AG04450 (cell line): Measurements from ENCODE around the gene PACSIN1. TPM values are rescaled to one million over a fixed set of nuclear protein-coding genes. Genes with fewer than 3 reads are reported as not detected.

Experiments
- CTCF ChIA-PET: fragments of 300-600, 350-600 bp; formaldehyde crosslinking; extraction: SDS; loops from one replicate; lab custom pipeline; 2022; ENCODE audit warnings: antibody characterized with exemption, inconsistent platforms; lab: Charles Lee
- POLR2A ChIA-PET: fragments of 350-600 bp; formaldehyde crosslinking; extraction: SDS; loops from one replicate; lab custom pipeline; 2021; ENCODE audit warnings: antibody characterized with exemption, inconsistent platforms; lab: Yijun Ruan, JAX
- DNase-seq: peaks from one replicate; pipeline ENCODE4 v3.0.0-alpha.2; 2011; ENCODE audit warnings: low read depth, low spot score
- H3K27ac ChIP-seq: one replicate; pipeline ENCODE4 v1.5.1; 2012; ENCODE audit warnings: low read depth, low read length, control low read depth
- H3K27me3 ChIP-seq: one replicate; pipeline ENCODE4 v1.6.0; 2012; ENCODE audit warnings: low read length; ENCODE audit not compliant: control insufficient read depth, insufficient read depth
- H3K4me3 ChIP-seq: 2 replicates; pipeline ENCODE4 v1.5.1; 2011; ENCODE audit warnings: mild to moderate bottlenecking, low read depth, low read length, control low read depth
- H3K9me3 ChIP-seq: 2 replicates; pipeline ENCODE4 v1.5.1; 2012; ENCODE audit warnings: low read length; ENCODE audit not compliant: control insufficient read depth, insufficient read depth
- polyA plus RNA-seq: library from polyadenylated mRNA; depleted of rRNA; stranded (reverse); fragments of >200 nt; gene quantifications from 2 replicates; pipeline ENCODE4 v1.2.3, GENCODE V29; 2011
- TF ChIP-seq, protein P1 (sequence below): IDR thresholded peaks from 2 replicates; pipeline ENCODE4 v1.5.1; 2011; ENCODE audit warnings: low read depth, low read length, control low read depth, inconsistent platforms

PACSIN1 gene
- polyA plus RNA-seq, 1 experiment, result not detected

- POLR2A ChIA-PET, result no interaction called here
Measured at GRCh38 chr6:34462010-34462409, 3.9 kb upstream of the PACSIN1 start.

DNA sequence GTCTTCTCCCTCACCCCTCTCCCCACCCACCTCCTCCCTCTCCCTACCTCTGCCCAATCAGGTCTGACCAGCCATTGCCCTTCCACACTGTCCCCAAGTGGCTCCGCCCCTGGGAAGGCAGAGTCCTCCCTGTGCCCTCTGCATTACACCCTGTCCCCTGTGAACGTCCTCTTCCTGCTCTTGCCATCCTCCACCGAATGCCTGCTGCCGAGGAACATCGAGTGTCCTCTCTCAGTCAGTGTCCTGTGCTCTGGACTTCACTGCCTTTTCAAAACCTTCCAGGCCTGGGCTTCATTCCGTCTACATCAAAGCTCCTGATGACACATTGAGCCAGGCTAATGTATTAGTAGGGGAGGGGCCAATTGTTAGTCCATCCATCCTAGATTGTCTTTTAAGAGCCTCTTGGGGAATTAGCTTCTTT is 3.3 kb upstream of the PACSIN1 start:
- no peak for DNase-seq
- POLR2A ChIA-PET, result interaction anchor here (0.6 kb wide), 1 partner anchor 299 kb away, joined by 6 read pairs; no protein-coding TSS in a partner anchor
- H3K4me3 ChIP-seq, result no peak overlapping the region
- no peak overlapping the region for H3K27ac ChIP-seq
- peaks cover 4% of the 10 kb centered on the region; the same call in 1 of the 2 replicates for H3K9me3 ChIP-seq
- peaks cover 8% of the 10 kb centered on the region for H3K27me3 ChIP-seq
- CTCF ChIA-PET, result interaction anchor here (0.7 to 4.9 kb wide), 5 partner anchors 48 to 299 kb away, joined by 3 to 53 read pairs (median 3); no protein-coding TSS in a partner anchor
- TF ChIP-seq, protein P1, sequence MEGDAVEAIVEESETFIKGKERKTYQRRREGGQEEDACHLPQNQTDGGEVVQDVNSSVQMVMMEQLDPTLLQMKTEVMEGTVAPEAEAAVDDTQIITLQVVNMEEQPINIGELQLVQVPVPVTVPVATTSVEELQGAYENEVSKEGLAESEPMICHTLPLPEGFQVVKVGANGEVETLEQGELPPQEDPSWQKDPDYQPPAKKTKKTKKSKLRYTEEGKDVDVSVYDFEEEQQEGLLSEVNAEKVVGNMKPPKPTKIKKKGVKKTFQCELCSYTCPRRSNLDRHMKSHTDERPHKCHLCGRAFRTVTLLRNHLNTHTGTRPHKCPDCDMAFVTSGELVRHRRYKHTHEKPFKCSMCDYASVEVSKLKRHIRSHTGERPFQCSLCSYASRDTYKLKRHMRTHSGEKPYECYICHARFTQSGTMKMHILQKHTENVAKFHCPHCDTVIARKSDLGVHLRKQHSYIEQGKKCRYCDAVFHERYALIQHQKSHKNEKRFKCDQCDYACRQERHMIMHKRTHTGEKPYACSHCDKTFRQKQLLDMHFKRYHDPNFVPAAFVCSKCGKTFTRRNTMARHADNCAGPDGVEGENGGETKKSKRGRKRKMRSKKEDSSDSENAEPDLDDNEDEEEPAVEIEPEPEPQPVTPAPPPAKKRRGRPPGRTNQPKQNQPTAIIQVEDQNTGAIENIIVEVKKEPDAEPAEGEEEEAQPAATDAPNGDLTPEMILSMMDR, result no peak

More at GRCh38 chr6:34462010-34462409, 3.9 kb upstream of the PACSIN1 start:
- Histone ChIP-seq H3K27ac (no peak overlapping the region), H3K4me3 (no peak overlapping the region), H3K27me3 (peaks cover 8% of the 10 kb centered on the region), H3K9me3 (peaks cover 4% of the 10 kb centered on the region; the same call in 1 of the 2 replicates)
- CTCF ChIA-PET, result interaction anchor here (0.7 to 4.9 kb wide), 3 partner anchors 47 to 299 kb away, joined by 3 to 53 read pairs (median 4); no protein-coding TSS in a partner anchor
- no peak for DNase-seq
- TF ChIP-seq, protein P1, result no peak

DNA sequence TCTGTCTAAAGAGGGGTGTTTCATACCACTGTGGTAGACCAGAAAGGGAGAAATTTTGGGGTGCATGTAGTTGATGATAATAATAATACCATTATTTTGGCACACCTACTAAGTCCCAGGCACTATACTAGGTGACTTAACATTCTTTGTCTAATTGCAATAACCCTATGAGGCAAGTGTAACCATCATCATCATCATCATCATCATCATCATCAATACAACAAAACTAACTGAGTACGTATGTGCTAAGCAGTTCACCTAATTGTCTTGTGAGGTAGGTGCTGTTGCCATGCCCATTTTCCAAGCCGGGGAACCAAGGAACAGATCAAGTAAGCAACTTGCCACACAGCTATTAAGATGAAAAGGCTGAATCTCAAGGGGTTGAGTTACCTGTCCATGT is 2.6 kb upstream of the PACSIN1 start:
- Histone ChIP-seq H3K27me3 (peaks cover 7% of the 10 kb centered on the region), H3K9me3 (no peaks in the 10 kb centered on the region; the same call in 1 of the 2 replicates), H3K27ac (no peak overlapping the region), H3K4me3 (no peak overlapping the region)
- ChIA-PET CTCF (interaction anchor here (0.6 to 4.9 kb wide), 4 partner anchors 12 to 146 kb away, joined by 3 to 53 read pairs (median 4); no protein-coding TSS in a partner anchor), POLR2A (interaction anchor here (0.6 kb wide), 1 partner anchor 300 kb away, joined by 6 read pairs; no protein-coding TSS in a partner anchor)
- no peak for DNase-seq
- TF ChIP-seq, protein P1, result no peak

DNA sequence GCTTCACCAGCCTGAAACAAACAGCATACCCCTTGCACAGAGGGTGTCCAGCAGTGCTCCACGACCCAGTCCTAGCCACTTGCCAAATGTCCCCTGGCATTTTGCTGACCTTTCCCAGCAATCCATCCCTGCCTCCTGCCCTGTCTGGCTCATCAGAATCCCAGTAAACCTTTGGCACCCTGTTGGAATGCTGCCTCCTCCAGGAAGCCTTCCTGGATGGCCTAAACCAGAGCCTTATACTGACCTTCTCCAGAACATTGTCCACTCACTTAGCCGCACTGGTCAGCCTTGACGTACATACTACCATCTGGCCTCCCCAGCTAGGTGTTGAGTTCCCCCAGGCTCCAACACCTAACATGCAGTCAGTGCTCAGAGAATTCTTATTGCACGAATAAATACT is 2.0 kb upstream of the PACSIN1 start:
- H3K4me3 ChIP-seq, result no peak overlapping the region
- ChIA-PET CTCF (interaction anchor here (0.6 kb wide), 1 partner anchor 12 kb away, joined by 4 read pairs; no protein-coding TSS in a partner anchor), POLR2A (no interaction called here)
- TF ChIP-seq, protein P1, result no peak
- peaks cover 10% of the 10 kb centered on the region for H3K27me3 ChIP-seq
- H3K9me3 ChIP-seq, result no peaks in the 10 kb centered on the region; the same call in 1 of the 2 replicates
- H3K27ac ChIP-seq, result no peak overlapping the region
- no peak for DNase-seq
